Astrocyte (in vitro differentiated cells and primary cell): ENCODE results near the gene APBA2. TPM values are rescaled to one million over a fixed set of nuclear protein-coding genes. Genes with fewer than 3 reads are reported as not detected.
A peak's percentile ranks its signal among the peaks of the same experiment; 100 is the strongest.

Experiments
- DNase-seq: peaks from one replicate; pipeline ENCODE4 v3.0.0-alpha.2; 2010; ENCODE audit warnings: low read depth
- FAIRE-seq: peaks from 2 replicates; lab custom pipeline; 2011; peaks lifted over from hg19 to GRCh38; lab: Jason Lieb, UNC
- H2AFZ ChIP-seq: 2 replicates; pipeline ENCODE4 v1.6.0; 2012; ENCODE audit warnings: low read depth, low read length, inconsistent platforms
- H3K27ac ChIP-seq: 2 replicates; pipeline ENCODE4 v1.5.1; 2011; ENCODE audit warnings: low read depth, low read length, inconsistent platforms
- H3K27me3 ChIP-seq: 2 replicates; pipeline ENCODE4 v1.6.0; 2011; ENCODE audit warnings: low read length, inconsistent platforms; ENCODE audit not compliant: insufficient read depth
- H3K36me3 ChIP-seq: 2 replicates; pipeline ENCODE4 v1.5.1; 2011; ENCODE audit warnings: low read length, inconsistent platforms; ENCODE audit not compliant: insufficient read depth
- H3K4me1 ChIP-seq: 2 replicates; pipeline ENCODE4 v1.5.1; 2011; ENCODE audit warnings: low read length, inconsistent platforms; ENCODE audit not compliant: insufficient read depth
- H3K4me2 ChIP-seq: 2 replicates; pipeline ENCODE4 v1.6.0; 2012; ENCODE audit warnings: low read length, inconsistent platforms
- H3K4me3 ChIP-seq: 2 replicates; pipeline ENCODE4 v1.5.1; 2011; ENCODE audit warnings: low read depth, mild to moderate bottlenecking, low read length, inconsistent platforms; ENCODE audit not compliant: insufficient read depth
- H3K79me2 ChIP-seq: 2 replicates; pipeline ENCODE4 v1.6.0; 2012; ENCODE audit warnings: mild to moderate bottlenecking, low read length, inconsistent platforms; ENCODE audit not compliant: insufficient read depth
- H3K9ac ChIP-seq: 2 replicates; pipeline ENCODE4 v1.6.0; 2012; ENCODE audit warnings: mild to moderate bottlenecking, low read length, inconsistent platforms
- H3K9me3 ChIP-seq: 2 replicates; pipeline ENCODE4 v1.5.1; 2012; ENCODE audit warnings: low read depth, mild to moderate bottlenecking, low read length, inconsistent platforms; ENCODE audit not compliant: insufficient read depth
- H4K20me1 ChIP-seq: 2 replicates; pipeline ENCODE4 v1.6.0; 2012; ENCODE audit warnings: low read length, inconsistent platforms; ENCODE audit not compliant: insufficient read depth
- H3K27ac Mint-ChIP-seq: one replicate; pipeline ENCODE4 v1.8.0; 2021; ENCODE audit warnings: mild to moderate bottlenecking, mixed read lengths; ENCODE audit not compliant: unreplicated experiment
- H3K27me3 Mint-ChIP-seq: one replicate; pipeline ENCODE4 v1.8.0; 2021; ENCODE audit warnings: low read depth, mixed read lengths; ENCODE audit not compliant: unreplicated experiment
- H3K36me3 Mint-ChIP-seq: one replicate; pipeline ENCODE4 v1.8.0; 2021; ENCODE audit warnings: low read depth, mixed read lengths; ENCODE audit not compliant: unreplicated experiment
- H3K4me1 Mint-ChIP-seq: one replicate; pipeline ENCODE4 v1.8.0; 2021; ENCODE audit warnings: low read depth, mixed read lengths; ENCODE audit not compliant: unreplicated experiment
- H3K4me3 Mint-ChIP-seq: one replicate; pipeline ENCODE4 v1.8.0; 2021; ENCODE audit warnings: mild to moderate bottlenecking, moderate library complexity, mixed read lengths; ENCODE audit not compliant: unreplicated experiment
- H3K9me3 Mint-ChIP-seq: one replicate; pipeline ENCODE4 v1.8.0; 2021; ENCODE audit warnings: mild to moderate bottlenecking, mixed read lengths; ENCODE audit not compliant: unreplicated experiment
- CTCF ChIP-seq: IDR thresholded peaks from 2 replicates; pipeline ENCODE4 v1.5.1; 2011; ENCODE audit warnings: low read depth, mild to moderate bottlenecking, inconsistent platforms, low read length, moderate library complexity; ENCODE audit not compliant: insufficient read depth
- EZH2 ChIP-seq: IDR thresholded peaks from 2 replicates; pipeline ENCODE4 v1.6.1; 2012; ENCODE audit warnings: mild to moderate bottlenecking, low read length, inconsistent platforms; ENCODE audit not compliant: insufficient read depth
- total RNA-seq: library from RNA; stranded (reverse); gene quantifications from 2 replicates; pipeline ENCODE4 v1.2.1, GENCODE V29; 2021

Gene APBA2
- total RNA-seq, 1 donor from 2014 or later: 15.2 TPM

- Histone ChIP-seq H4K20me1 (peaks cover 28% of the 10 kb centered on the region), H3K4me1 (peaks cover 15% of the 10 kb centered on the region), H3K4me3 (peak overlapping the region; percentile 60), H2AFZ (no peak overlapping the region), H3K9me3 (no peaks in the 10 kb centered on the region), H3K4me2 (peak overlapping the region; percentile 92), H3K79me2 (peaks cover 40% of the 10 kb centered on the region), H3K9ac (peak overlapping the region; percentile 62), H3K27me3 (no peaks in the 10 kb centered on the region), H3K27ac (no peak overlapping the region), H3K36me3 (no peaks in the 10 kb centered on the region)
- no peak for DNase-seq
- H3K27ac Mint-ChIP-seq: no peak overlapping the region
- FAIRE-seq: no peak
- H3K4me1 Mint-ChIP-seq: peaks cover 8% of the 10 kb centered on the region
- H3K27me3 Mint-ChIP-seq: peaks cover 7% of the 10 kb centered on the region
- no peaks in the 10 kb centered on the region for H3K9me3 Mint-ChIP-seq
- H3K36me3 Mint-ChIP-seq: peaks cover 1% of the 10 kb centered on the region
- H3K4me3 Mint-ChIP-seq: peak overlapping the region; percentile 86
- TF ChIP-seq EZH2: no peak
- no peak for TF ChIP-seq CTCF
Observed at GRCh38 chr15:28887339-28888174, 1.8 kb downstream of the APBA2 start.

GRCh38 chr15:28888302-28888894 is 2.6 kb downstream of the APBA2 start:
- H3K4me1 Mint-ChIP-seq: peaks cover 8% of the 10 kb centered on the region
- Histone ChIP-seq H2AFZ (no peak overlapping the region), H3K9me3 (no peaks in the 10 kb centered on the region), H3K4me2 (no peak overlapping the region), H3K27ac (no peak overlapping the region), H4K20me1 (peaks cover 36% of the 10 kb centered on the region), H3K27me3 (no peaks in the 10 kb centered on the region), H3K4me3 (no peak overlapping the region), H3K79me2 (peaks cover 40% of the 10 kb centered on the region), H3K36me3 (no peaks in the 10 kb centered on the region), H3K4me1 (peaks cover 15% of the 10 kb centered on the region), H3K9ac (no peak overlapping the region)
- no peak overlapping the region for H3K27ac Mint-ChIP-seq
- H3K36me3 Mint-ChIP-seq: peaks cover 1% of the 10 kb centered on the region
- no peak for FAIRE-seq
- DNase-seq: no peak
- TF ChIP-seq CTCF (no peak), EZH2 (no peak)
- no peak overlapping the region for H3K4me3 Mint-ChIP-seq
- no peaks in the 10 kb centered on the region for H3K9me3 Mint-ChIP-seq
- H3K27me3 Mint-ChIP-seq: peaks cover 5% of the 10 kb centered on the region

- Histone ChIP-seq H3K36me3 (no peaks in the 10 kb centered on the region), H3K27me3 (no peaks in the 10 kb centered on the region), H2AFZ (no peak overlapping the region), H3K9ac (no peak overlapping the region), H3K79me2 (peaks cover 42% of the 10 kb centered on the region), H4K20me1 (peaks cover 37% of the 10 kb centered on the region), H3K27ac (no peak overlapping the region), H3K9me3 (no peaks in the 10 kb centered on the region), H3K4me1 (peaks cover 15% of the 10 kb centered on the region), H3K4me3 (no peak overlapping the region), H3K4me2 (no peak overlapping the region)
- Mint-ChIP-seq H3K27ac (no peak overlapping the region), H3K4me3 (no peak overlapping the region), H3K9me3 (no peaks in the 10 kb centered on the region), H3K36me3 (peaks cover 1% of the 10 kb centered on the region), H3K4me1 (peaks cover 8% of the 10 kb centered on the region), H3K27me3 (peaks cover 3% of the 10 kb centered on the region)
- DNase-seq (no peak), FAIRE-seq (no peak)
- TF ChIP-seq CTCF (no peak), EZH2 (no peak)
Observed at GRCh38 chr15:28888900-28889299, 3.1 kb downstream of the APBA2 start.
